ENCODE data around the gene SERPINB1. TPM values are rescaled to one million over a fixed set of nuclear protein-coding genes. Genes with fewer than 3 reads are reported as not detected.

SERPINB1 gene
- total RNA-seq, 1 donor from 2014 or later, result 23.7 TPM

DNA sequence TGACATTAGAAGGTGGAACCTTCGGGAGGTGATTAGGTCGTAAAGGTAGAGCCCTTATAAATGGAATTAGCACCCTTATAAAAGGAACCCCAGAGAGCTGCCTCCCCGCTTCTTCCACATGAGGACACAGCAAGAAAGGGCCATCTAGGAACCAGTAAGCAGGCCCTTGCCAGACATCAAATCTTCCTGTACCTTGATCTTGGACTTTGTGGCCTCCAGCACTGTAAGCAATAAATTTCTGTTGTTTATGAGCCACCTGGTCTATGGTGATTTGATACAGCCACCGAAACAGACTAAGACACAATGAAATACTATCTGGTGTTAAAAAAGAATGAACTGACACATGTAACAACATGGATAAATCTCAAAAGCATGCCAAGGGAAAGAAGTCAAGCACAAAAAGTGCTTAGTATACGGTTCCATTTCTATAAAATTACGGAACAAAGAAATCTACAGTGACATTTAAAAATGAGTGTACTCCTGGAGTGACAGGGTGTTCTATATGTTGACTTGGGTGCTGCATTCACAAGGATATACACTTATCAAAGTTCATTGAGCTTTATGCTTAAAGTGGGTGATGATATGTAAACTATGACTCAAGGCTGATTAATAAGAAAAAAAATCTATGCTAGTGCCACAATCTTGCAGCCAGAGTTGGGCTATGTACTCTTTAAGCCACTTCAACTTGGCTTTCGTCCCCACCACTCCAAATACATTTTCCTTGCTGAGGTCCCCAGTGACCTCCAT is 18.4 kb downstream of the SERPINB1 start:
- no peak overlapping the region for H3K4me3 ChIP-seq (ENCODE audit: low read depth, low read length)
- no peak for DNase-seq (ENCODE audit: low read depth)

DNA sequence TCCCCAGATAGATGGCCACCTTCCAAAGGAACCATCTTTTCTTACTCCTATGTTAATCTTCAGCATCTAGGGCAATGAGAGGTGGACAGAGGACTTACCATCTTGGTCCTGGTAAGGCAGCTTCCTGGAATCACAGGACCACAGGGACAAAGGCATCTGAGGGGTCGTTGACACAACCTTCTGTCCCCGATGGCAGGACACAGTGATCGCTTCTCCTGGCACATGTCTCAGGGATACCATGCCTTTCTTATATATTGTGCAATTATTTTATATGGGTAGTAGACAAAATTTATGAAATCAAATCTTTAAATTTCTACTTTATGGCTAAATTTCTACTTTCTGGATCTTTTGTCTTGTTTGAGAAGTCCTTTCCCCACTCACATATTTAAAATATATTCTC is 20.1 kb downstream of the SERPINB1 start:
- TF ChIP-seq, protein P1, sequence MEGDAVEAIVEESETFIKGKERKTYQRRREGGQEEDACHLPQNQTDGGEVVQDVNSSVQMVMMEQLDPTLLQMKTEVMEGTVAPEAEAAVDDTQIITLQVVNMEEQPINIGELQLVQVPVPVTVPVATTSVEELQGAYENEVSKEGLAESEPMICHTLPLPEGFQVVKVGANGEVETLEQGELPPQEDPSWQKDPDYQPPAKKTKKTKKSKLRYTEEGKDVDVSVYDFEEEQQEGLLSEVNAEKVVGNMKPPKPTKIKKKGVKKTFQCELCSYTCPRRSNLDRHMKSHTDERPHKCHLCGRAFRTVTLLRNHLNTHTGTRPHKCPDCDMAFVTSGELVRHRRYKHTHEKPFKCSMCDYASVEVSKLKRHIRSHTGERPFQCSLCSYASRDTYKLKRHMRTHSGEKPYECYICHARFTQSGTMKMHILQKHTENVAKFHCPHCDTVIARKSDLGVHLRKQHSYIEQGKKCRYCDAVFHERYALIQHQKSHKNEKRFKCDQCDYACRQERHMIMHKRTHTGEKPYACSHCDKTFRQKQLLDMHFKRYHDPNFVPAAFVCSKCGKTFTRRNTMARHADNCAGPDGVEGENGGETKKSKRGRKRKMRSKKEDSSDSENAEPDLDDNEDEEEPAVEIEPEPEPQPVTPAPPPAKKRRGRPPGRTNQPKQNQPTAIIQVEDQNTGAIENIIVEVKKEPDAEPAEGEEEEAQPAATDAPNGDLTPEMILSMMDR (conservative IDR thresholded peaks at IDR 0.05; ENCODE audit: low read depth, low read length), result no peak
- DNase-seq (ENCODE audit: low read depth), result no peak
- H3K4me3 ChIP-seq (ENCODE audit: low read depth, low read length), result no peak overlapping the region

More for the DNA sequence above, 18.4 kb downstream of the SERPINB1 start:
- TF ChIP-seq, protein P1 (conservative IDR thresholded peaks at IDR 0.05; ENCODE audit: low read depth, low read length), result no peak

DNA sequence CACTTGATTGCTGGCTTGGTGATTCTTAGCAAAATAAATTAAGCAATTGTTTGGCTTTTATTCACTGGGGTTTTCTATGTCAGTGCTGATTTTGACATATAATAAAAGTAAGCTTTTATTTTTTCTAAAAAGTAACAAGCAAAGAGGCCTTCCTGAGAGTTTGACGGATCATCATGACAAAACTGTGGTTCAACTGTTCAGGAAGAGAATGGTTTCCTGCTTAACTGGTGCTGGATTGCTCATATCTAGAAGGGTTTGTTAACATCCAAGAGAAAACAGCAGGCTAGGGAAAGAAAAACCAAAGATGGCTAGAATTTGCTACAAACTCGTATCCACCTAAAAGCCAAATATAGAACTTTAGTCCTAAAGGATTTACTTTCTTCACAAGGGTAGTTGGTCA is 21.2 kb downstream of the SERPINB1 start:
- TF ChIP-seq, protein P1 (conservative IDR thresholded peaks at IDR 0.05; ENCODE audit: low read depth, low read length), result no peak
- no peak for DNase-seq (ENCODE audit: low read depth)
- H3K4me3 ChIP-seq (ENCODE audit: low read depth, low read length), result no peak overlapping the region

- TF ChIP-seq, protein P1 (conservative IDR thresholded peaks at IDR 0.05; ENCODE audit: low read depth, low read length), result no peak
- DNase-seq (ENCODE audit: low read depth), result no peak
- no peak overlapping the region for H3K4me3 ChIP-seq (ENCODE audit: low read depth, low read length)
These were observed 21.7 kb downstream of the SERPINB1 start for GRCh38 chr6:2819978-2820377.

GRCh38 chr6:2819115-2819514 is 22.5 kb downstream of the SERPINB1 start:
- DNase-seq (ENCODE audit: low read depth), result no peak
- TF ChIP-seq, protein P1 (conservative IDR thresholded peaks at IDR 0.05; ENCODE audit: low read depth, low read length), result no peak
- H3K4me3 ChIP-seq (ENCODE audit: low read depth, low read length), result no peak overlapping the region

DNA sequence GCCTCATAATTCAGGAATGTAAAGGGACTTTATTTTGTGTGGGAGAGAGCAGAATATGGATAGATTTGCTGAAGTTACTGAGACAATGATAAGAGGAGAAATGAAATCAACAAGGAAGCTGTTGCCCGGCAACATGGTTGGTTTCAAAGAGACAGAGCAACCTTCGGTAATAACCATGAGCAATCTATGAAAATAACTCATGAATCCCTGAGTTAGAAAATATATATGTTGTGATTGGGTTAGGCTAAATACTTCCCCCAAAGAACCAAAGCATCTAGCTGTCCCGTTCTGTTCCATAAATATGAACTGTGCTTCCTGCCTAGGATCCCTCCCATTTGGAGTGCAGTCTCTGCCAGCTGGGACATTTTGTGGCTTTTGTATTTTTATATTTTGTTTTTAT is 23.1 kb downstream of the SERPINB1 start:
- no peak overlapping the region for H3K4me3 ChIP-seq (ENCODE audit: low read depth, low read length)
- TF ChIP-seq, protein P1 (conservative IDR thresholded peaks at IDR 0.05; ENCODE audit: low read depth, low read length), result no peak
- DNase-seq (ENCODE audit: low read depth), result no peak

DNA sequence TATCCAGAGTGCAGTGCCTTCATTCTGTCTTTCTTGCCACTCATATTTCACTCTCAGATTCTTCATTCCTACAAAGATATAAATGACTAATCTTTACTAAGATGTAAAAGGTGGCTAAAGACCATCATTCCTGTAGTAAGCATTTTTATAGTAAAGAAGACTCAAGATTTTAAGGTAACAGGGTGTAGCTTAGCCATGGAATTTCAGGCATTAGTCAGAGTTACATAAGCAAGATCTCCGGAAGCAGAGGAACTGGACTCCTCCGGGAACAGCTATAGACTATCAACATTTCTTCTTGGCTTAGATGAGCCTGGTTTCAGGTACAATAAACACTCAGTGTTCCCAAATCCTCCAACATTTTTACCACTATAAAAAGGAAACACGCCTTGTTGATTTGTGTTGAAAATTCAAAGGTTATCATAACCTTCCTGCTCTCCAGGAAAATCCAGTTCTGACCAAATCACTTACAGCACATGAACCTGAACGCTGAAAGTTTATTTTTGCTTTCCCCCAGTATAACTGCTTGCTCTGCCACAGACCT is 23.7 kb downstream of the SERPINB1 start:
- TF ChIP-seq, protein P1 (conservative IDR thresholded peaks at IDR 0.05; ENCODE audit: low read depth, low read length), result no peak
- H3K4me3 ChIP-seq (ENCODE audit: low read depth, low read length), result no peak overlapping the region
- no peak for DNase-seq (ENCODE audit: low read depth)

Data from epithelial cell of proximal tubule (primary cell).